Lower lobe of right lung (tissue), 2 donors: ENCODE measurements around the gene ABCA7. TPM values are rescaled to one million over a fixed set of nuclear protein-coding genes. Genes with fewer than 3 reads are reported as not detected.
"Not testable (repeated sequence)": the region's sequence is repeated elsewhere in the genome, so short reads cannot be mapped to it uniquely, and the experiment has no call there.

Experiments
- ATAC-seq, 2 donors: fragments of 200-7000 bp; cut with Tn5 transposase; one replicate each; pipeline ENCODE4 v1.9.1; 2020 to 2022; ENCODE audit warnings: mild to moderate bottlenecking in 2 of 2, moderate library complexity in 2 of 2
- DNase-seq: peaks from one replicate; pipeline ENCODE4 v3.0.0-alpha.2; 2020
- H3K27ac ChIP-seq: fragments of 200-600 bp; one replicate; pipeline ENCODE4 v1.8.0; 2022
- H3K27me3 ChIP-seq: fragments of 200-600 bp; one replicate; pipeline ENCODE4 v1.8.0; 2022; ENCODE audit warnings: low read depth
- H3K36me3 ChIP-seq: fragments of 200-600 bp; one replicate; pipeline ENCODE4 v1.8.0; 2022; ENCODE audit warnings: mild to moderate bottlenecking
- H3K4me1 ChIP-seq: fragments of 200-600 bp; one replicate; pipeline ENCODE4 v1.8.0; 2022
- H3K4me3 ChIP-seq: fragments of 200-600 bp; one replicate; pipeline ENCODE4 v1.8.0; 2022; ENCODE audit warnings: mild to moderate bottlenecking
- H3K9me3 ChIP-seq: fragments of 200-600 bp; one replicate; pipeline ENCODE4 v1.8.0; 2022
- intact Hi-C: fragments of 100-400 bp; cut with DNase I; formaldehyde crosslinking; loops from one replicate; pipeline ENCODE4 v1.11.0; 2022
- total RNA-seq: library from RNA; stranded (reverse); fragmentation: NEBNext Ultra II Directional; extraction: Animal tissue kit (Norgen Biotek cat#: 25700); gene quantifications from one replicate; pipeline ENCODE4 v1.2.1, GENCODE V29; 2021
- TF ChIP-seq, protein P1 (sequence below): fragments of 200-600 bp; IDR thresholded peaks from one replicate; pipeline ENCODE4 v1.8.0; 2022; ENCODE audit warnings: antibody characterized with exemption, mild to moderate bottlenecking
- donor health status: DM: no; HTN: yes; CAD: no; lungs with severe emphysema.

Gene ABCA7
- total RNA-seq, 1 donor from 2014 or later: 53.3 TPM

DNA sequence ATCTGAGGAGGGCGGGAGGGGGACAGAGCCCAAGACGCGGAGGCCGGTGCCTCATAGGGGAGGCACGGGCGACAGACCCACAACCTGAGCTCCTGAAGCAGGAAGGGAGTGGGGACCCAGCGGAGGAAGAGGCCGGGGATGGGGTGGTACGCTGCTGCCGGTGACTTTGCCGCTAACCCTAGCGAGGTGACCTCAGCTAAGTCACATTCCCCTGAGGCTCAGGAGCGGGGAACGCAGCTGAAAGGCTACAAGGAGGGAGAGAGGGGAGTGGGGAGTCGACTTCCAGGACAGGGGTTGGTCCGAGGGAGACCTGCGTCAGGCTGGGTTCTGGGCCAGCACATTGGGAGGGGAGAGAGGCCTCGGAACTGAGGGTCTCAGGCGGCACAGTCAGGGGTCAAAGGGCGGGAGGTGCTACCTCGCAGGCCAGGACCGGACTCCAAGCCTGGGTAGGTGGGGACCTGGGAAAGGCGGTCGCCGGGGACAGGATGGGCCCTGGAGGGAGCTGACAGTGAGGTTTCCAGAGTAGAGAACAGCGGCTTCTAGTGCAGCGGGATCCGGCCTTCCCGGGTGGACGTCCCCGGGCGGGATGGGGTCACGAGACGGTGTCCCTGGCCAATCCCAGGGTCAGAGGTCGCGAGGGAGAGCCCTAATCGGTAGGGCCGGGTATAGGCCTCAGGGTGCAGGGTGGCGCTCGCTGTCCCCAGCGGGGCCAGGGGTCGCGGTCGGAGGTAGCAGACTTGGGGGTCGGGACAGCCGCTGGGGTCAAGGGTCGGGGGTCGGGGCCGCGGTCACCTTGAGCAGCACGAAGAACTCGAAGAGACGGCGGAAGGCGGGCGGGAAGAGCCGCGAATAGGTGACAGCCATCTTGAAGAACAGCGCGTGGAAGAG lies 19.7 kb upstream of the ABCA7 start:
- H3K4me1 ChIP-seq: peaks cover 69% of the 10 kb centered on the region
- peaks cover 3% of the 10 kb centered on the region for H3K36me3 ChIP-seq
- TF ChIP-seq, protein P1, sequence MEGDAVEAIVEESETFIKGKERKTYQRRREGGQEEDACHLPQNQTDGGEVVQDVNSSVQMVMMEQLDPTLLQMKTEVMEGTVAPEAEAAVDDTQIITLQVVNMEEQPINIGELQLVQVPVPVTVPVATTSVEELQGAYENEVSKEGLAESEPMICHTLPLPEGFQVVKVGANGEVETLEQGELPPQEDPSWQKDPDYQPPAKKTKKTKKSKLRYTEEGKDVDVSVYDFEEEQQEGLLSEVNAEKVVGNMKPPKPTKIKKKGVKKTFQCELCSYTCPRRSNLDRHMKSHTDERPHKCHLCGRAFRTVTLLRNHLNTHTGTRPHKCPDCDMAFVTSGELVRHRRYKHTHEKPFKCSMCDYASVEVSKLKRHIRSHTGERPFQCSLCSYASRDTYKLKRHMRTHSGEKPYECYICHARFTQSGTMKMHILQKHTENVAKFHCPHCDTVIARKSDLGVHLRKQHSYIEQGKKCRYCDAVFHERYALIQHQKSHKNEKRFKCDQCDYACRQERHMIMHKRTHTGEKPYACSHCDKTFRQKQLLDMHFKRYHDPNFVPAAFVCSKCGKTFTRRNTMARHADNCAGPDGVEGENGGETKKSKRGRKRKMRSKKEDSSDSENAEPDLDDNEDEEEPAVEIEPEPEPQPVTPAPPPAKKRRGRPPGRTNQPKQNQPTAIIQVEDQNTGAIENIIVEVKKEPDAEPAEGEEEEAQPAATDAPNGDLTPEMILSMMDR: no peak
- H3K4me3 ChIP-seq: peak overlapping the region; percentile 84
- peak overlapping the region; percentile 89 for H3K27ac ChIP-seq
- peak; percentile 75 for DNase-seq
- H3K9me3 ChIP-seq: no peaks in the 10 kb centered on the region
- ATAC-seq: no peak
- intact Hi-C loops: no loop called here
- no peaks in the 10 kb centered on the region for H3K27me3 ChIP-seq

DNA sequence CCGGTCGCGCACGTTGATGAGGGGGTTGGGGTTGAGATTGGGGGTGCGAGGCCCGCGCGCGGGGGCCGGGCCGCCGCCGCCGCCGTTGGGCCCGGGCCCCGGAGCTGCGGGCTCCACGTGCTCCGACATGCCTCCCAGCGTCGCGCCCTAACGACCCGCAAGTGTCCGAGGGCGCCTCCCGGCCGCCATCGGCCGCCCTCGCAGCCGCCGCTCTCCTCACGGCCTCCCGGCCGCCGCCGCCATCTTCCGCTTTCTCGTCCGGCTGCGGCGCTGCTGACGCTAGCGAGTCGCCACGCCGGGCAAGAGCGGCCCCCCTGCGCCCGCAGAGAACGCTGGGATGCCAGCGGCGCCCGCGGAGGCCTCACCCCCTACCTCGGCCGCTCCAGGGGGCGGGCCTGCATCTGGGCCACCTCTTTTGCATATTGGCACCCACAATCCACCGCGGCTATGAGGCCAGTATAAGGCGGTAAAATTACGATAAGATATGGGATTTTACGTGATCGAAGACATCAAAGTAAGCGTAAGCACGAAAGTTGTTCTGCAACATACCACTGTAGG lies 19.0 kb upstream of the ABCA7 start, which contains the start of gene TMEM259:
Gene TMEM259 (minus strand): TSS at position 256 of the 558 bp plus-strand sequence. CDS start 127 bp downstream, at position 129.
- ATAC-seq (peak; percentile 93 to 96), DNase-seq (peak; percentile 99)
- intact Hi-C loops: no loop called here
- TF ChIP-seq, protein P1: no peak
- Histone ChIP-seq H3K4me1 (peaks cover 69% of the 10 kb centered on the region), H3K9me3 (no peaks in the 10 kb centered on the region), H3K4me3 (peak within 1 kb of the TSS; percentile 84), H3K27ac (peak within 1 kb of the TSS; percentile 89), H3K36me3 (peaks cover 3% of the 10 kb centered on the region), H3K27me3 (no peaks in the 10 kb centered on the region)

- H3K36me3 ChIP-seq, ATAC-seq, DNase-seq, H3K27me3 ChIP-seq, H3K27ac ChIP-seq, H3K9me3 ChIP-seq, H3K4me3 ChIP-seq, intact Hi-C loops: not testable (repeated sequence)
- H3K4me1 ChIP-seq: peaks cover 55% of the 10 kb centered on the region
Measured at GRCh38 chr19:1023883-1024188, 16.1 kb upstream of the ABCA7 start.

GRCh38 chr19:1025080-1025479 lies 14.8 kb upstream of the ABCA7 start:
- intact Hi-C loops, DNase-seq, H3K9me3 ChIP-seq, H3K4me3 ChIP-seq, H3K36me3 ChIP-seq, H3K27me3 ChIP-seq, ATAC-seq: not testable (repeated sequence)
- Histone ChIP-seq H3K4me1 (peaks cover 52% of the 10 kb centered on the region), H3K27ac (peak overlapping the region; percentile 98)

DNA sequence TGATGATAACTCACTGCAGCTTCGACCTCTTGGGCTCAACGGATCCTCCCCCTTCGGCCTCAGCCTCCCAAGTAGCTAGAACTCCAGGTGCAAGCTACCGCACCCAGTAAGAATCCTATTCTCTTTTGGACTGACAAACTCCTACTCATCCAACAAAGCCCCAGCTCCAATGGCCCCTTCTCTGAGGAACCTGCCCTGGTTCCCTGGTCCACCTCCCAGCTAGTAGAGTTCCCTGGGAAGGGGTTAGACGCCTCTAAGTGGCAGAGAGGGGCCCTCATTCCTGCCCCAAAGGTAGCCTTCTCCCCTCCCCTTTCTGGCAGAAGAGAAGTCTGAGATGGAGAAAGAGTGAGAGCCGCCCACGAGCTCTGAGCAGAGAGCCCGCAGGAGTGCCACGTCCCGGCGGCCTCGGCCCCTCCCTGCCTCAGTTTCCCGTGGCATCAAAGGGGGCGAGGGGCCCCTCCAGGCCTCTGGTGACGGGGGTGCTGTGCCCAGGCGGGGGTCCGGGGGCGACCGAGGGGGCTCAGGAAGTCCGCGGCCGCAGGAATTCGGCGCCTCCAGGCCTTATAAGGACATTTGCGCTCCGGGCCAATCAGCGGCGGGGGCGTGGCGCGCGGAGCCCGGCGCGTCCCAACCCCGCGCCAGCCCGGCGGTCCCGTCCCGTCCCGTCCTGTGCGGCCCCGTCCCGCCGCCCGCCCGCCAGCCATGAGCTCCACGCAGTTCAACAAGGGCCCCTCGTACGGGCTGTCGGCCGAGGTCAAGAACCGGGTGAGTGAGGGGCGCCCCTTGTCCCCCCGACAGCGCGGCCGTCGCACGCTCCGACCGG lies 13.7 kb upstream of the ABCA7 start, which contains the start of gene CNN2:
Gene CNN2 (plus strand): TSS at position 649 of the 823 bp plus-strand sequence. CDS start 54 bp downstream, at position 703.
- Histone ChIP-seq H3K27ac (peak within 1 kb of the TSS; percentile 98), H3K27me3 (no peaks in the 10 kb centered on the region), H3K36me3 (peaks cover 7% of the 10 kb centered on the region), H3K9me3 (no peaks in the 10 kb centered on the region), H3K4me3 (peak within 1 kb of the TSS; percentile 91), H3K4me1 (peaks cover 62% of the 10 kb centered on the region)
- DNase-seq: peak; percentile 91
- intact Hi-C loops: no loop called here
- TF ChIP-seq, protein P1: no peak
- ATAC-seq: peak; percentile 81 to 82
